Measurements from ENCODE around the gene PLEKHS1.

PLEKHS1 gene

DNA sequence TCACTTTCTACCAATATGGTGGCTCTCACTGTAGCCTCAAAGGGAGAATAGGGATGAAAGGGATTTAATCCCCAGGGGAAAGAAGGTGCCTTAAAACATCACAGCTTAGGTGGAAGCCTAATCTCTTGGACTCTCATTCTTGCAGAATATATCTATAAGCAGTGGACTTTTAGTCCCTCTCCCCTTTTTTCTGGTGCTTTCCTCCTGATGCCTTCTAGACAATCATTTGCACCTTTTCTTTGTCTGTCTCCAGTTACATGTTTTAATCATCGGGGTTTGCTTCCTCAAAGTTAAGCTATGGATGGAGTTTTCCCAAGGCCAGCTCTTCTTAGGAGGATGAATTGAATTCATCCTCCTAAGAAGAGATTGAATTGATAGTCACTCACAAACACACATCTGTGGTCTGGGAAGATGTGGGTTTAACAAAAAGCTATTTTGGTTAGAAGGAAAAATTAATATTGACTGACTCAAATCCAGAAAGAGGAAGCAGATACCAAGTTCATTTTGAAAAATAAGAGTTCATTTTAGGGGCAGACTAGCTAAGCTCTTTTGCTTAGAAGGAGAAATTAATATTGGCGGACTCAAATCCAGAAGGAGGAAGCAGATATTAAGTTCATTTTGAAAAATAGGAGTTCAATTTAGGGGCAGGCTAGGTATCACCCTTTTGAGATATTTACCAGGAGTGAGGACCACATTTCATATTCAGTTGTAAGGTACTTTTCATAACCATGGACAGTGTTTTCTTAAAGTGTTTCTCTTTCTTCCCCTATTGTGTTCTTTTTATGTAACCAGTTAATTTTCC is 35.2 kb upstream of the PLEKHS1 start:
- no peaks in the 10 kb centered on the region for H3K27me3 ChIP-seq (replicated peaks; ENCODE audit: control insufficient read depth, insufficient read depth, low read length)
- TF ChIP-seq, protein P1, sequence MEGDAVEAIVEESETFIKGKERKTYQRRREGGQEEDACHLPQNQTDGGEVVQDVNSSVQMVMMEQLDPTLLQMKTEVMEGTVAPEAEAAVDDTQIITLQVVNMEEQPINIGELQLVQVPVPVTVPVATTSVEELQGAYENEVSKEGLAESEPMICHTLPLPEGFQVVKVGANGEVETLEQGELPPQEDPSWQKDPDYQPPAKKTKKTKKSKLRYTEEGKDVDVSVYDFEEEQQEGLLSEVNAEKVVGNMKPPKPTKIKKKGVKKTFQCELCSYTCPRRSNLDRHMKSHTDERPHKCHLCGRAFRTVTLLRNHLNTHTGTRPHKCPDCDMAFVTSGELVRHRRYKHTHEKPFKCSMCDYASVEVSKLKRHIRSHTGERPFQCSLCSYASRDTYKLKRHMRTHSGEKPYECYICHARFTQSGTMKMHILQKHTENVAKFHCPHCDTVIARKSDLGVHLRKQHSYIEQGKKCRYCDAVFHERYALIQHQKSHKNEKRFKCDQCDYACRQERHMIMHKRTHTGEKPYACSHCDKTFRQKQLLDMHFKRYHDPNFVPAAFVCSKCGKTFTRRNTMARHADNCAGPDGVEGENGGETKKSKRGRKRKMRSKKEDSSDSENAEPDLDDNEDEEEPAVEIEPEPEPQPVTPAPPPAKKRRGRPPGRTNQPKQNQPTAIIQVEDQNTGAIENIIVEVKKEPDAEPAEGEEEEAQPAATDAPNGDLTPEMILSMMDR (IDR thresholded peaks at IDR 0.05; ENCODE audit: insufficient read depth, low read length, poor library complexity, severe bottlenecking) = no peak
- peaks cover 8% of the 10 kb centered on the region for H3K36me3 ChIP-seq (ENCODE audit: control insufficient read depth, insufficient read depth, low read length)
- no peak for DNase-seq (ENCODE audit: extremely low read depth, insufficient read length)
- H3K4me3 ChIP-seq (replicated peaks; ENCODE audit: low read depth, low read length) = no peak overlapping the region

DNA sequence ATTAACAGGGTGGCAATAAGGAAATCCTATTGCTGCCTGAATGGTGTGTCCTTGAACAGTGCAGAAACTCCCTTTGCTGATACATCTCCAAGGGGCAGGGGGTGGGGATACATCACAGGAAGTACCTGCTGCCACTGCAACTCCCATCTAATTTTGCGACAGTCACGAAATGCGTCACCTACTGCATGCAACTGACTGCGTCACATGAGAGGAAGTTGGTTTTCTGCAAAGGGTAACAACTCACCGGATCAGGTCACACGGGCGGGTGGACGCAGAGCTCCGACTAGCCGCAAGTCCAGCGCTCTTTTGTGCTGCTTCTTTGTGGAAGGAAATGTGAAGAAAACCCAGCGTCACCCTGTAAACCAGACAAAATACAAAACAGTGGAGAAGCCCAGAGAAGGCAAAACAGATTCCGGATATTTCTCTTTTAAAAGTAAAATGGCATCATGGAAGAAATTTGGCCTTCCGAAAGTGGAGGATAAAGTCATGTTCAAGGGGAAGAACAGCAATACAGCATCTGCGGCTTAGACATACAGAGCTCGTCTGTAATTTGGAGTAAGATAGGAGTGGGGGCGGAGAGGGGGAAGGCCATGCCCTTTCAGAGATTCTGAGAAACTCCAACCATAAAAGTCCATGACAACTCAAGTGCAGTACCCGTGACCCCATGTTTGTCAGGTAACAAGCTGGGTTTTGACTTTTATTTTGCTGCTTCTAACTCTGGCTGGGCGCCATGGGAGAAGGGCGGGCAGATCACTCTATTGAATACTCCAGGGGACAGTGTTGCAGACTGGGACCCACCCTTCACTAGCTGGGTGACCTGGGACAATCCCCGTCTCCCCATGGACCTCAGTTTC is 32.3 kb upstream of the PLEKHS1 start:
- TF ChIP-seq, protein P1 (IDR thresholded peaks at IDR 0.05; ENCODE audit: insufficient read depth, low read length, poor library complexity, severe bottlenecking) = no peak
- Histone ChIP-seq H3K4me3 (replicated peaks; ENCODE audit: low read depth, low read length) (no peak overlapping the region), H3K36me3 (ENCODE audit: control insufficient read depth, insufficient read depth, low read length) (peaks cover 14% of the 10 kb centered on the region), H3K27me3 (replicated peaks; ENCODE audit: control insufficient read depth, insufficient read depth, low read length) (no peaks in the 10 kb centered on the region)
- no peak for DNase-seq (ENCODE audit: extremely low read depth, insufficient read length)

DNA sequence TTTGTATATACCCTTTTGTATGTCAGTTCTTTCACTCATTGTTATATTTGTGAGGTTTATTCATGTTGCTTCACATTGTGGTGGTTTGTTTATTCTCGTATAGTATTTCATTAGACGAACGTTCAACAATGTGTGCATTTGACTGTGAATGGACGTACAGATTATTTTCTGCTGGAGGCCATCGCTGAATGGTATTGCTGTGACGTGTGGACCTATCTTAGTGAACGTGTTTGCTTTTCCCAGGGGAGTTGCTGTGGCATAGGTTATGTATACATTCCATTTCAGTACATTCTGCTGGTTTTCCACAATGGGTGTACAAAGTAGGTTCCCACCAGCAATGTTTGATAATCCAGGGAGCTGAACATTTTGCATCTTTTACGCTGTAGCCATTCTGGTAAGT is 31.1 kb upstream of the PLEKHS1 start:
- TF ChIP-seq, protein P1 (IDR thresholded peaks at IDR 0.05; ENCODE audit: insufficient read depth, low read length, poor library complexity, severe bottlenecking) = no peak
- Histone ChIP-seq H3K27me3 (replicated peaks; ENCODE audit: control insufficient read depth, insufficient read depth, low read length) (no peaks in the 10 kb centered on the region), H3K36me3 (ENCODE audit: control insufficient read depth, insufficient read depth, low read length) (peaks cover 16% of the 10 kb centered on the region), H3K4me3 (replicated peaks; ENCODE audit: low read depth, low read length) (no peak overlapping the region)
- DNase-seq (ENCODE audit: extremely low read depth, insufficient read length) = no peak

DNA sequence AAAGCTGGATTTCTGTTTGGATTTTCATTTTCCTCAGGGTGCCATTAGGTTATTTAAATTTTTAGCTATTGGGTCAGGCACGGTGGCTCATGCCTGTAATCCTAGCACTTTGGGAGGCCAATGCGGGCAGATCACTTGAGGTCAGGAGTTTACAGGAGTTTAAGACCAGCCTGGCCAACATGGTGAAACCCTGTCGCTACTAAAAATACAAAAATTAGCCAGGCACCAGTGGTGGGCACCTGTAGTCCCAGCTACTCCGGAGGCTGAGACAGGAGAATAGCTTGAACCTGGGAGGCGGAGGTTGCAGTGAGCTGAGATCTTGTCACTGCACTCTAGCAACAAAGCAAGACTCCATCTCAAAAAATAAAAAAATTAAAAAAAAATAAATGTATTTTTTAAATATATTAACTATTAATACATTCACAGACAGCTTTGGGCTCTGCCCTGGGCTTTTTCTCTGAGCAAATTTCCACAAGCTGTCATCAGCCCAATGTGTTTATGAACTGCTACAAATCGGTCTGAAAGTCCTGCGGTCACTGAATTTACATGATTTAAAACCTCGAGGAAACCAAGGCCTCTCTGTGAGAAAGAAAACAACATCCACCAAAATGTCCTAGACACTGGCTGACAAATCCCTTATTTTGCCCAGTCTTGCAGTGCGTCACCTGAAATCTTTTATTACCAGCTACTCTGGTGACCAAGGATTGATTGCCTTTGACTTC is 19.2 kb upstream of the PLEKHS1 start:
- TF ChIP-seq, protein P1 (IDR thresholded peaks at IDR 0.05; ENCODE audit: insufficient read depth, low read length, poor library complexity, severe bottlenecking) = no peak
- no peaks in the 10 kb centered on the region for H3K27me3 ChIP-seq (replicated peaks; ENCODE audit: control insufficient read depth, insufficient read depth, low read length)

DNA sequence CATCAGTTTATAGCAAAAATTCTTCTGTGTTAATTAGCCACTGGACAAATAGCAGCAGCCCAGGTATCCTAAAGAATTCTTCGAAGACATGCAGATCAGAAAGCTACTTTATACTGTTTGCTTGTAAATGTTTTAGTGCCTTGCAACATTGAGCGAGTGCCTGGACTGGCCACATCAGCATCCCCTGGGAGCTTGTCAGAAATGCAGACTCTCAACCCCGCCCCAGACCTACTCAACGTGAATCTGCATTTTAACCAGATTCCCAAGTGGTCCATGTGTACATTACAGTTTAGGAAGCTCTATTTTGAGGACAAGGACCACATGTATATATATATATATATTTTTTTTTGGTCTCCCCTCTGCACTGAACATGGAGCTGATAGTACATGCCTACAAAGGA is 18.5 kb upstream of the PLEKHS1 start:
- DNase-seq (ENCODE audit: extremely low read depth, insufficient read length) = no peak
- Histone ChIP-seq H3K27me3 (replicated peaks; ENCODE audit: control insufficient read depth, insufficient read depth, low read length) (no peaks in the 10 kb centered on the region), H3K4me3 (replicated peaks; ENCODE audit: low read depth, low read length) (no peak overlapping the region), H3K36me3 (ENCODE audit: control insufficient read depth, insufficient read depth, low read length) (peaks cover 12% of the 10 kb centered on the region)
- TF ChIP-seq, protein P1 (IDR thresholded peaks at IDR 0.05; ENCODE audit: insufficient read depth, low read length, poor library complexity, severe bottlenecking) = no peak

More for the DNA sequence above, 19.2 kb upstream of the PLEKHS1 start:
- no peak overlapping the region for H3K4me3 ChIP-seq (replicated peaks; ENCODE audit: low read depth, low read length)
- DNase-seq (ENCODE audit: extremely low read depth, insufficient read length) = no peak
- peaks cover 12% of the 10 kb centered on the region for H3K36me3 ChIP-seq (ENCODE audit: control insufficient read depth, insufficient read depth, low read length)

Data from GM06990 (cell line).